HepG2 (cell line): ENCODE measurements around the gene GPR17. TPM values are rescaled to one million over a fixed set of nuclear protein-coding genes. Genes with fewer than 3 reads are reported as not detected.

Experiments
- ATAD3A ChIP-seq: sonication (generic); formaldehyde crosslinking; IDR thresholded peaks from 2 replicates; pipeline ENCODE4 v1.4.0; 2020; ENCODE audit warnings: missing genetic modification reagents
- ATF6 ChIP-seq: sonication (generic); formaldehyde crosslinking; conservative IDR thresholded peaks from 2 replicates; pipeline ENCODE4 v1.4.0; 2020; ENCODE audit warnings: missing genetic modification reagents
- CHCHD3 ChIP-seq: sonication (generic); formaldehyde crosslinking; IDR thresholded peaks from 2 replicates; pipeline ENCODE4 v1.8.0; 2022; ENCODE audit warnings: mild to moderate bottlenecking, missing genetic modification reagents, moderate library complexity
- EP300 ChIP-seq, 3 experiments: sonication (generic) in 1 of 3; formaldehyde crosslinking in 1 of 3; IDR thresholded peaks; 2 replicates each; pipeline versions ENCODE4 v1.5.1 to v1.6.1; 2011 to 2020; ENCODE audit warnings: low read depth in 2 of 3, low read length in 2 of 3, borderline replicate concordance in 1 of 3, improper control_type of control experiment in 1 of 3, mild to moderate bottlenecking in 1 of 3, missing genetic modification reagents in 1 of 3, moderate library complexity in 1 of 3
- FLYWCH1 ChIP-seq: sonication (generic); formaldehyde crosslinking; IDR thresholded peaks from 2 replicates; pipeline ENCODE4 v1.8.1; 2023; ENCODE audit warnings: mild to moderate bottlenecking, missing genetic modification reagents
- HNF1B ChIP-seq: sonication (generic); formaldehyde crosslinking; IDR thresholded peaks from 2 replicates; pipeline ENCODE4 v1.5.1; 2020; ENCODE audit warnings: mild to moderate bottlenecking, moderate library complexity, missing genetic modification reagents
- IKZF5 ChIP-seq: IDR thresholded peaks from 2 replicates; pipeline ENCODE4 v1.6.1; 2018; ENCODE audit warnings: missing genetic modification reagents, mild to moderate bottlenecking, missing compliant biosample characterization
- MLXIP ChIP-seq: sonication (generic); formaldehyde crosslinking; IDR thresholded peaks from 2 replicates; pipeline ENCODE4 v1.9.0; 2021; ENCODE audit warnings: missing genetic modification reagents, borderline replicate concordance
- MZF1 ChIP-seq: sonication (generic); formaldehyde crosslinking; IDR thresholded peaks from 2 replicates; pipeline ENCODE4 v1.8.1; 2023; ENCODE audit warnings: mild to moderate bottlenecking, missing genetic modification reagents, borderline replicate concordance
- RARA ChIP-seq: IDR thresholded peaks from 2 replicates; pipeline ENCODE4 v1.6.1; 2016; ENCODE audit warnings: missing genetic modification reagents, missing compliant biosample characterization
- SP2 ChIP-seq: sonication (generic); formaldehyde crosslinking; IDR thresholded peaks from 2 replicates; pipeline ENCODE4 v1.5.1; 2020; ENCODE audit warnings: mild to moderate bottlenecking, missing genetic modification reagents
- SRSF4 ChIP-seq: fragments of 200-400 bp; formaldehyde crosslinking; IDR thresholded peaks from one replicate; pipeline ENCODE4 v1.6.1; 2018; ENCODE audit warnings: mild to moderate bottlenecking, low read depth, low read length, moderate library complexity; ENCODE audit not compliant: poor library complexity, severe bottlenecking
- TBX3 ChIP-seq: fragments of 450-650 bp; IDR thresholded peaks from 2 replicates; pipeline ENCODE4 v1.6.1; 2017; ENCODE audit warnings: antibody characterized with exemption, mild to moderate bottlenecking, inconsistent platforms, borderline replicate concordance
- TP53 ChIP-seq: sonication (generic); formaldehyde crosslinking; conservative IDR thresholded peaks from 2 replicates; pipeline ENCODE4 v1.4.0; 2020; ENCODE audit warnings: missing genetic modification reagents
- U2AF2 ChIP-seq: fragments of 200-400 bp; formaldehyde crosslinking; IDR thresholded peaks from 2 replicates; pipeline ENCODE4 v1.6.1; 2017; ENCODE audit warnings: low read depth, mild to moderate bottlenecking, low read length
- YEATS2 ChIP-seq: sonication (generic); formaldehyde crosslinking; IDR thresholded peaks from 2 replicates; pipeline ENCODE4 v1.4.0; 2020; ENCODE audit warnings: missing genetic modification reagents, borderline replicate concordance
- ZFX ChIP-seq: sonication (generic); formaldehyde crosslinking; IDR thresholded peaks from 2 replicates; pipeline ENCODE4 v1.4.0; 2020; ENCODE audit warnings: mild to moderate bottlenecking, low read depth, missing genetic modification reagents, moderate library complexity
- ZNF552 ChIP-seq: sonication (generic); formaldehyde crosslinking; IDR thresholded peaks from 2 replicates; pipeline ENCODE4 v1.9.0; 2022; ENCODE audit warnings: missing genetic modification reagents, mild to moderate bottlenecking, borderline replicate concordance
- polyA plus RNA-seq, 8 experiments: library from polyadenylated mRNA; depleted of rRNA in 3 of 8; stranded (reverse) in 7 of 8; unstranded in 1 of 8; fragments of >200 nt; fragmentation: Illumina TruSeq in 4 of 8; extraction: Trizol in 4 of 8; gene quantifications; 2 replicates each; pipeline versions ENCODE4 v1.2.1 to v1.2.3, GENCODE V29; 2011 to 2016; ENCODE audit warnings: low read depth in 4 of 8, missing spikeins in 1 of 8, mixed read lengths in 1 of 8; ENCODE audit not compliant: insufficient read depth in 1 of 8
- total RNA-seq, 5 experiments: library from RNA; depleted of rRNA; stranded (reverse); fragments of >200 nt; fragmentation: Illumina TruSeq; extraction: Trizol; gene quantifications; 2 replicates each; pipeline ENCODE4 v1.2.3, GENCODE V29; 2016; ENCODE audit warnings: low read depth in 1 of 5
- TF ChIP-seq, protein P1 (sequence below): sonication (generic); formaldehyde crosslinking; conservative IDR thresholded peaks from 2 replicates; pipeline ENCODE4 v1.4.0; 2020; ENCODE audit warnings: missing genetic modification reagents

Gene GPR17
- total and polyA plus RNA-seq, 2 of the 13 experiments (the other 11 are each of a cell fraction or from before 2014, with no cell fraction given), result not detected

GRCh38 chr2:127701651-127702394 lies 55.9 kb downstream of the GPR17 start (continued):
- TF ChIP-seq MLXIP (CRISPR knock-in tag), result 0 out of 2 replicates have a peak, but pooled peaks have one; percentile 22
- no peak for TF ChIP-seq TBX3
- peak; percentile 83 for TF ChIP-seq ZFX
- TF ChIP-seq SP2 (CRISPR knock-in tag), result no peak
- 0 out of 2 replicates have a peak, but pooled peaks have one; percentile 87 for TF ChIP-seq FLYWCH1 (CRISPR knock-in tag)
- peak; percentile 34; the same call in 1 of the 2 replicates for TF ChIP-seq IKZF5 (CRISPR knock-in tag)
- TF ChIP-seq ATF6, result no peak
- TF ChIP-seq, protein P1, sequence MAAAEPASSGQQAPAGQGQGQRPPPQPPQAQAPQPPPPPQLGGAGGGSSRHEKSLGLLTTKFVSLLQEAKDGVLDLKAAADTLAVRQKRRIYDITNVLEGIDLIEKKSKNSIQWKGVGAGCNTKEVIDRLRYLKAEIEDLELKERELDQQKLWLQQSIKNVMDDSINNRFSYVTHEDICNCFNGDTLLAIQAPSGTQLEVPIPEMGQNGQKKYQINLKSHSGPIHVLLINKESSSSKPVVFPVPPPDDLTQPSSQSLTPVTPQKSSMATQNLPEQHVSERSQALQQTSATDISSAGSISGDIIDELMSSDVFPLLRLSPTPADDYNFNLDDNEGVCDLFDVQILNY (CRISPR knock-in tag), result peak; percentile 62; the same call in 1 of the 2 replicates
- TF ChIP-seq TP53 (CRISPR knock-in tag), result no peak
- peak; percentile 93 for TF ChIP-seq ZNF552
- no peak; the same call in 1 of the 2 replicates for TF ChIP-seq ATAD3A (CRISPR knock-in tag)
- TF ChIP-seq HNF1B (CRISPR knock-in tag), result no peak
- TF ChIP-seq EP300 (IDR thresholded peaks at IDR 0.05; ENCODE audit: low read depth in 2 of 2, low read length in 2 of 2), result no peak; a peak in 1 of 4 replicates
- TF ChIP-seq EP300 (CRISPR knock-in tag; IDR thresholded peaks at IDR 0.05; ENCODE audit: borderline replicate concordance), result no peak
- peak; percentile 61; the same call in 1 of the 2 replicates for TF ChIP-seq CHCHD3 (CRISPR knock-in tag)
- peak; percentile 42; the same call in 1 of the 2 replicates for TF ChIP-seq MZF1
- TF ChIP-seq RARA (CRISPR knock-in tag), result peak; percentile 27; the same call in 1 of the 2 replicates
- TF ChIP-seq U2AF2, result no peak
- peak; percentile 77 for TF ChIP-seq SRSF4
- no peak; the same call in 1 of the 2 replicates for TF ChIP-seq YEATS2 (CRISPR knock-in tag)
